Fibroblast of the aortic adventitia (primary cell): Measurements from ENCODE around the gene AP1B1. TPM values are rescaled to one million over a fixed set of nuclear protein-coding genes. Genes with fewer than 3 reads are reported as not detected.

Experiments used
- DNase-seq: peaks from one replicate; pipeline ENCODE4 v3.0.0-alpha.2; 2010; ENCODE audit warnings: low read depth
- H3K4me3 ChIP-seq: 2 replicates; pipeline ENCODE4 v1.5.1; 2011; ENCODE audit warnings: low read depth, mild to moderate bottlenecking, control low read depth, low read length, moderate library complexity
- CTCF ChIP-seq: IDR thresholded peaks from 2 replicates; pipeline ENCODE4 v1.5.1; 2011; ENCODE audit warnings: mild to moderate bottlenecking, low read length, control low read depth, inconsistent platforms; ENCODE audit not compliant: insufficient read depth
- total RNA-seq: library from RNA; depleted of rRNA; stranded (reverse); fragments of >200 nt; gene quantifications from 2 replicates; pipeline ENCODE4 v1.2.3, GENCODE V29; 2012; ENCODE audit warnings: low replicate concordance

The AP1B1 gene
- total RNA-seq, 1 donor = 46.3 TPM

GRCh38 chr22:29300807-29301601, 87.4 kb downstream of the AP1B1 start:
- TF ChIP-seq CTCF = no peak
- no peak overlapping the region for H3K4me3 ChIP-seq
- no peak for DNase-seq

DNA sequence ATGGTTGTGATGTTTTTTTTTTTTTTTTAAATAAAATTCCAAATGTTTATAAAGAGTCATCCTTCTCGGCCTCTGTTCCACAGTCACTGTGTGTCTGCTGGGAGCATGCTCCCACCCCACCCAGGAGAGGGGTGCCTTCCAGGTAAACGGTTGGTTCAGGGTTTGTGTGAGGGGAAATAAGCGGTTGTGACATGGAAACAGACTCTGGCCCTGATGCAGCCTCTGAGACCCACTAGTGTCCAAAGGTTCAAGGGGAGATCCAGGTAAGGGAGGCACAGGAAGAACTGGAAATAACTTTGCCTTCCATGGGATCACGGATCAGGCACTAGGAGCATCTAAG, 87.9 kb downstream of the AP1B1 start:
- no peak overlapping the region for H3K4me3 ChIP-seq
- no peak for DNase-seq
- no peak for TF ChIP-seq CTCF

GRCh38 chr22:29299136-29299900, 89.1 kb downstream of the AP1B1 start:
- DNase-seq = no peak
- TF ChIP-seq CTCF = no peak

DNA sequence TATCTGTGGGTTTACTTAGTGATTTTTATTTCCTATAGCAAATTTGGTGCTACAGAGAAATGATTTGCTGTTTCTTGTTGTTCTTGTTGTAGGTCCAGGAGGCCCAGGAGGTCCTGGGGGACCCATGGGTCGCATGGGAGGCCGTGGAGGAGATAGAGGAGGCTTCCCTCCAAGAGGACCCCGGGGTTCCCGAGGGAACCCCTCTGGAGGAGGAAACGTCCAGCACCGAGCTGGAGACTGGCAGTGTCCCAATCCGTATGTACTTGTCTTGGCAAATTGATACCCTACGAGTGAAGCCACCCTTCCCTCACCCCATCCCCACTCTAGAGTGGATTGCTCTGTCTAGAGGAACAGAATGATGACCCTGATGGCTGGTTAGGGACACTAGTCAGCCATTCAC, 89.7 kb downstream of the AP1B1 start:
- H3K4me3 ChIP-seq = no peak overlapping the region
- no peak for TF ChIP-seq CTCF
- no peak for DNase-seq

More at GRCh38 chr22:29299136-29299900, 89.1 kb downstream of the AP1B1 start:
- H3K4me3 ChIP-seq = no peak overlapping the region

- no peak for TF ChIP-seq CTCF
- H3K4me3 ChIP-seq = no peak overlapping the region
- DNase-seq = no peak
Observed at GRCh38 chr22:29292379-29292778, 96.0 kb downstream of the AP1B1 start.

- no peak for DNase-seq
- H3K4me3 ChIP-seq = no peak overlapping the region
- TF ChIP-seq CTCF = no peak
Observed at GRCh38 chr22:29291215-29291614, 97.2 kb downstream of the AP1B1 start.
